Thoracic aorta (tissue), 2 donors: Measurements from ENCODE around the gene HSF4. TPM values are rescaled to one million over a fixed set of nuclear protein-coding genes. Genes with fewer than 3 reads are reported as not detected.

Source experiments
- ATAC-seq: fragments of 150-250 bp; one replicate; pipeline ENCODE4 v1.8.0; 2017; ENCODE audit warnings: low read depth; ENCODE audit not compliant: insufficient number of reproducible peaks, low FRiP score
- DNase-seq: peaks from one replicate; pipeline ENCODE4 v3.0.0-alpha.2; 2020; ENCODE audit warnings: low spot score
- H3K27ac ChIP-seq, 2 donors: fragments of 200-600 bp; sonication (generic); 1 replicate in 1 of 2; 2 replicates in 1 of 2; pipeline ENCODE4 v1.5.1; 2016; ENCODE audit warnings: mild to moderate bottlenecking in 2 of 2, moderate library complexity in 2 of 2
- H3K27me3 ChIP-seq: fragments of 200-600 bp; sonication (generic); replicated peaks from 2 replicates; pipeline ENCODE4 v1.6.0; 2016; ENCODE audit warnings: mild to moderate bottlenecking; ENCODE audit not compliant: insufficient read depth
- H3K36me3 ChIP-seq: fragments of 200-600 bp; sonication (generic); one replicate; pipeline ENCODE4 v1.5.1; 2016
- H3K4me1 ChIP-seq, 2 donors: fragments of 200-600 bp; sonication (generic); 1 replicate in 1 of 2; 2 replicates in 1 of 2; pipeline versions ENCODE4 v1.5.1 to v1.6.0; 2016; ENCODE audit warnings: low read depth in 2 of 2, mild to moderate bottlenecking in 1 of 2; ENCODE audit not compliant: control insufficient read depth in 1 of 2
- H3K4me3 ChIP-seq: fragments of 200-600 bp; sonication (generic); 2 replicates; pipeline ENCODE4 v1.5.1; 2016; ENCODE audit warnings: mild to moderate bottlenecking
- H3K9me3 ChIP-seq: fragments of 200-600 bp; sonication (generic); 2 replicates; pipeline ENCODE4 v1.5.1; 2016
- total RNA-seq, 2 donors: library from RNA; depleted of rRNA; stranded (reverse); fragments of >200 nt; gene quantifications; one replicate each; pipeline versions ENCODE4 v1.1.0 to v1.2.3, GENCODE V29; 2016
- TF ChIP-seq, protein P1 (sequence below): fragments of 200-600 bp; sonication (generic); IDR thresholded peaks from one replicate; pipeline ENCODE4 v1.5.1; 2019; ENCODE audit warnings: antibody characterized with exemption

HSF4 gene
- total RNA-seq, 2 donors from 2014 or later: 44.1 to 87.5 TPM

DNA sequence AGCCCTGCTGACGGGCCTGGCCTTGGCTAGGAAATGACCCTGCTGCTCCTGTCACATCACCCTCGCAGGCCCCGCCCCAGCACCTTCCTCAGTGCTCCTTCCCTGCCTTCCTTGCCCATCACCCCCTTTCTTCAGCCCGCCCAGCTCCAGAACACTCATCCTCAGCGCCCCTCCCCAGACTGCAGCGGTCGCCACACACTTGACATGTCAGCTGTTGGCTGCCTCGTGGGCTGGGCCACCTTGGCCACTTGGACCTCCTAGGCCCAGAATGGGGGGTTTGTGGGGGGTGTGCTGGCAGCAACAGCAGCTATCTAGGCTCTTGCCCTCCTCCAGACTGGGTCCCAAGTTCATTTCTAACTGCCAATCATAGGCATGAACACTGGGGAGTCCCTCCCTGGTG lies 45.0 kb downstream of the HSF4 start:
- no peak for DNase-seq
- ATAC-seq: no peak
- H3K27ac ChIP-seq: no peak overlapping the region
- no peaks in the 10 kb centered on the region for H3K9me3 ChIP-seq
- TF ChIP-seq, protein P1, sequence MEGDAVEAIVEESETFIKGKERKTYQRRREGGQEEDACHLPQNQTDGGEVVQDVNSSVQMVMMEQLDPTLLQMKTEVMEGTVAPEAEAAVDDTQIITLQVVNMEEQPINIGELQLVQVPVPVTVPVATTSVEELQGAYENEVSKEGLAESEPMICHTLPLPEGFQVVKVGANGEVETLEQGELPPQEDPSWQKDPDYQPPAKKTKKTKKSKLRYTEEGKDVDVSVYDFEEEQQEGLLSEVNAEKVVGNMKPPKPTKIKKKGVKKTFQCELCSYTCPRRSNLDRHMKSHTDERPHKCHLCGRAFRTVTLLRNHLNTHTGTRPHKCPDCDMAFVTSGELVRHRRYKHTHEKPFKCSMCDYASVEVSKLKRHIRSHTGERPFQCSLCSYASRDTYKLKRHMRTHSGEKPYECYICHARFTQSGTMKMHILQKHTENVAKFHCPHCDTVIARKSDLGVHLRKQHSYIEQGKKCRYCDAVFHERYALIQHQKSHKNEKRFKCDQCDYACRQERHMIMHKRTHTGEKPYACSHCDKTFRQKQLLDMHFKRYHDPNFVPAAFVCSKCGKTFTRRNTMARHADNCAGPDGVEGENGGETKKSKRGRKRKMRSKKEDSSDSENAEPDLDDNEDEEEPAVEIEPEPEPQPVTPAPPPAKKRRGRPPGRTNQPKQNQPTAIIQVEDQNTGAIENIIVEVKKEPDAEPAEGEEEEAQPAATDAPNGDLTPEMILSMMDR: no peak
- H3K4me3 ChIP-seq: no peak overlapping the region
- no peaks in the 10 kb centered on the region for H3K27me3 ChIP-seq
- no peaks in the 10 kb centered on the region for H3K36me3 ChIP-seq
- H3K4me1 ChIP-seq: no peaks in the 10 kb centered on the region

DNA sequence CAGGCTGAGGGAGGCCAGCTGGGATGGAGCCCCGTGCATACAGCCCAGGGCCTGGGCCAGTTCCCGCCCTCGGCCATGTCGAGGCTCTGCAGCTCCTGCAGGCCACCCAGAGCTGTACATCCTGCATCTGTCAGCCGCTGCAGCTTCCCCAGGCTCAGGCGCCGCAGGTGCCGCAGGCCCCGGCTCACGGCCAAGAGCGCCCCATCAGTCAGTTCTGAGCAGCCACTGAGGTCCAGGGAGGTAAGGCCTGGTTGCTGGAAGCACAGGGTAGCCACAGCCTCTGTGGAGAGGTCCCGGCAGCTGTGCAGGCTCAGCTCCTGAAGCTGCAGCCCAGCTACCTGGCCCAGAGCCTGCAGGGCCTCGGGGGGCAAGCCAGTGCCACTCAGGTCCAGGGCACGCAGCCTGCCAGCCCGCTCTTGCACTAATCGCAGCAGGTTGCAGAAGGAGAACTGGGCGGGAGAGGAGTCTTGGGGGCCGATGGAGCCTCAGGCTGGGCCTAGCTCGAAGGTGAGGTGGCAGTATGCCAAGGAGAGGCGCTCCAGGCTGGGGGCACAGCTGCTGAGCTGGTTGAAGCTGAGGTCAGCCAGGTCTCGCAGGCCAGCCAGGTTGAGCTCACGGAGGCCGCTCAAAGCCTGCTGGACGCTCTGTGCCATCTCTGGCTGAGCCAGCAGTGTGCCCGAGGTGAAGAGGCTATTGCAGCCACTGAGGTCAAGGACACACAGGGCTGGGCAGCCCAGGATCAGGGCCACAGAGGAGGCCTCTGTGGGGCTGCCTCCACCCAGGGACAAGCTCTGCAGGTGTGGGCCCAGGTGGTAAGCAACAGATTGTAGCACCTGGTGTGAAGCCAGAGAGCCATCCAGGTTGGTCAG lies 45.8 kb downstream of the HSF4 start:
- ATAC-seq (no peak), DNase-seq (no peak)
- Histone ChIP-seq H3K4me3 (no peak overlapping the region), H3K27ac (no peak overlapping the region), H3K9me3 (no peaks in the 10 kb centered on the region), H3K4me1 (no peaks in the 10 kb centered on the region), H3K36me3 (no peaks in the 10 kb centered on the region), H3K27me3 (no peaks in the 10 kb centered on the region)
- TF ChIP-seq, protein P1: no peak

DNA sequence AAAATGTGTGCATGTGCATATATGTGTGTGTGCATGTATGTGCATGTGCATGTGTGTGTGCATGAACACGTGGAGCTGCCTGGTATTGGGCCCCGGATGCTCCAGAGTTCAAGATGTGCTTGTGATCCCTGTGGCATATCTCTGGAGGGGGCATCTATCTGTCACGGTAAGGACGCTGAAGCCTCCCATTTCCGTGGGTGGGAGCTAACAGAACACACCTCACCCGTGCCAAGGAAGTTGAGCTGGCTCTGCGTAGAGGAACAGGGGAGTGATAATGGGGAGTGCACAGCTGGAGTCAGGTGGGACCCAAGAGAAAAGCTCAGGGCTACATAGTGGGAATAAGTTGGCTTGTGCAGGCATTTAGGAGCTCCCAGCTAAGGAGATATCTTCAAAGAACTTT lies 47.1 kb downstream of the HSF4 start:
- no peak overlapping the region for H3K4me3 ChIP-seq
- no peaks in the 10 kb centered on the region for H3K36me3 ChIP-seq
- DNase-seq (no peak), ATAC-seq (no peak)
- H3K27ac ChIP-seq: no peak overlapping the region
- H3K4me1 ChIP-seq: no peaks in the 10 kb centered on the region
- no peaks in the 10 kb centered on the region for H3K27me3 ChIP-seq
- H3K9me3 ChIP-seq: no peaks in the 10 kb centered on the region
- TF ChIP-seq, protein P1: no peak

DNA sequence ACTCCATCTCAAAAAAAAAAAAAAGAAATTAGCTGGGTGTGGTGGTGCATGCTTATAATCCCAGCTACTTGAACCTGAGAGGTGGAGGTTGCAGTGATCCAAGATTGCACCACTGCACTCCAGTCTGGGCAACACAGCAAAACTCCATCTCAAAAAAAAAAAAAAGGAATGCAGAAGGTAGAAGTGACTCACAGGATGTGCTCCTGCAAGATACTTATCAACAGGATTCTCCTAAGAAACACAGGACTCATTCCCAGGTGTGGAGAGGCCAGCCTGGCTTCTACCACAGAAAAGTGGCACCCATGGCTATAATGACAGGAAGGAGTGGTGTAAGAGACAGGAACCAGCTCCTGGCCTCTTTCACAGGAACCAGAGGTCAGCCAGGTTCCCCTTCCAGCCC lies 48.2 kb downstream of the HSF4 start:
- Histone ChIP-seq H3K4me3 (no peak overlapping the region), H3K27ac (no peak overlapping the region), H3K36me3 (no peaks in the 10 kb centered on the region), H3K27me3 (no peaks in the 10 kb centered on the region), H3K4me1 (peaks cover 0 to 4% of the 10 kb centered on the region in 2 donors), H3K9me3 (no peaks in the 10 kb centered on the region)
- DNase-seq (no peak), ATAC-seq (no peak)
- TF ChIP-seq, protein P1: no peak

DNA sequence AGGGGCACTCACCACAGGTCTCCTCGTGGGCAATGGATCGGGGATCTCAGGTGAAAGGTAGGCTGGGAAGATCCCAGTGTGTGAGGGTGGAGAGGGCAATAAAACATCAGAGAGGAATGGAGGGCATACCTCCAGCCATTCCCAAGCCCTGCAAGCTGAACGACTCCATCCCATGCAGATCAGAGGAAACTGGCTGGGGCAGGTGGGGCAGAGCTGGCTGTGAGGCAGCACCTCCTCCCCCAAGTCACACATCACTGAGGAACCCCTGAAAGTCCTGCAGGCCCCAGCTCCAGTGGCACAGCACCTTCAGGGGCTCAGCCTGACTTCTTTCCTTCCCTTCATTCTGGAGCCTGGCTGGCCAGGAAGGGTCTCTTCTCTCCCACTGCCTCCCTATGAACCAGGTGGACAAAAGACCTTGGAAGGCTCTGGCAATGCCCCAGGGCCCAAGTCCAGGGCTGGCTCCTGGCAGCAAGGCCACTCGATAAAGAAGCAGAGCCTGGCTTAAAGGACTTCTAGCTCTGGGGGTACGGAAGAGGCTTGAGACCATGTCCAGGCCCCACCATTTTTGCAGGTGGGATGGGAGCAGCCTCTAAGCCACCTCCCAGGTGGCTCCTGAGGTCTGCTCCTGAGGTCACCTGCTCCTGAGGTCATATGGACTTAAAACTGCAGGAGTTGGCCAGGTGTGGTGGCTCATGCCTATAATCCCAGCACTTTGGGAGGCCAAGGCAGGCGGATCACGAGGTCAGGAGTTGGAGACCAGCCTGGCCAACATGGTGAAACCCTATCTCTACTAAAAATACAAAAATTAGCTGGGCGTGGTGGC lies 48.9 kb downstream of the HSF4 start:
- Histone ChIP-seq H3K36me3 (no peaks in the 10 kb centered on the region), H3K4me1 (peaks cover 0 to 5% of the 10 kb centered on the region in 2 donors), H3K4me3 (no peak overlapping the region), H3K27me3 (no peaks in the 10 kb centered on the region), H3K9me3 (no peaks in the 10 kb centered on the region), H3K27ac (no peak overlapping the region)
- DNase-seq (no peak), ATAC-seq (no peak)
- TF ChIP-seq, protein P1: no peak
